Measurements from ENCODE around the gene MBP.

Gene MBP

GRCh38 chr18:77102259-77103040, 30.1 kb downstream of the MBP start:
- TF ChIP-seq CTCF (conservative IDR thresholded peaks at IDR 0.05) (no peak), ZFX (IDR thresholded peaks at IDR 0.05) (no peak)
- no peak overlapping the region for H3K27ac ChIP-seq

- TF ChIP-seq ZFX (IDR thresholded peaks at IDR 0.05) (no peak), CTCF (conservative IDR thresholded peaks at IDR 0.05) (no peak)
- H3K27ac ChIP-seq: no peak overlapping the region
Measured at GRCh38 chr18:77101410-77102258, 30.9 kb downstream of the MBP start.

GRCh38 chr18:77100751-77101355, 31.7 kb downstream of the MBP start:
- no peak overlapping the region for H3K27ac ChIP-seq
- no peak for TF ChIP-seq CTCF (conservative IDR thresholded peaks at IDR 0.05)
- TF ChIP-seq ZFX (IDR thresholded peaks at IDR 0.05): no peak

GRCh38 chr18:77099485-77100370, 32.9 kb downstream of the MBP start:
- no peak overlapping the region for H3K27ac ChIP-seq
- no peak for TF ChIP-seq CTCF (conservative IDR thresholded peaks at IDR 0.05)
- no peak for TF ChIP-seq ZFX (IDR thresholded peaks at IDR 0.05)

- TF ChIP-seq ZFX (IDR thresholded peaks at IDR 0.05) (no peak), CTCF (conservative IDR thresholded peaks at IDR 0.05) (no peak)
- H3K27ac ChIP-seq: no peak overlapping the region
Measured at GRCh38 chr18:77098538-77099174, 33.9 kb downstream of the MBP start.

GRCh38 chr18:77098029-77098428, 34.6 kb downstream of the MBP start:
- TF ChIP-seq ZFX (IDR thresholded peaks at IDR 0.05) (no peak), CTCF (conservative IDR thresholded peaks at IDR 0.05) (no peak)
- H3K27ac ChIP-seq: no peak overlapping the region

Measured in C4-2B (cell line).